Erythroblast (primary cell): ENCODE data around the gene PLXNC1.

Source experiments
- GATA1 ChIP-seq: IDR thresholded peaks from 2 replicates; pipeline ENCODE4 v1.6.1; 2011; ENCODE audit warnings: low read depth, mild to moderate bottlenecking, control low read depth, low read length, moderate library complexity
- POLR2A ChIP-seq: IDR thresholded peaks from 2 replicates; pipeline ENCODE4 v1.6.1; 2011; ENCODE audit warnings: mild to moderate bottlenecking, low read length

GRCh38 chr12:94320109-94320508 lies 171.7 kb downstream of the PLXNC1 start:
- TF ChIP-seq POLR2A: no peak
- TF ChIP-seq GATA1: no peak
